Activated T-helper 2 cell treated with anti-CD3 and anti-CD28 coated beads, Interferon-gamma antibody, Interleukin-2, Interleukin-4, amounts not matched to agents 10 μg/mL and 5 μg/mL and 100 μg/mL, durations not matched to agents 14 hours and 24 hours and 36 hours (primary cell): ENCODE results near the gene PDCD4. TPM values are rescaled to one million over a fixed set of nuclear protein-coding genes. Genes with fewer than 3 reads are reported as not detected.

ENCODE experiments used
- DNase-seq: peaks from one replicate; pipeline ENCODE4 v3.0.0; 2021; ENCODE audit warnings: low spot score
- H3K27ac Mint-ChIP-seq: one replicate; pipeline ENCODE4 v1.8.0; 2021; ENCODE audit warnings: mixed read lengths
- H3K27me3 Mint-ChIP-seq: one replicate; pipeline ENCODE4 v1.8.0; 2021; ENCODE audit warnings: low read depth, mixed read lengths
- H3K36me3 Mint-ChIP-seq: one replicate; pipeline ENCODE4 v1.8.0; 2021; ENCODE audit warnings: low read depth, mixed read lengths
- H3K4me1 Mint-ChIP-seq: one replicate; pipeline ENCODE4 v1.8.0; 2021; ENCODE audit warnings: low read depth, mixed read lengths
- H3K4me3 Mint-ChIP-seq: one replicate; pipeline ENCODE4 v1.8.0; 2021; ENCODE audit warnings: low read depth, mild to moderate bottlenecking, moderate library complexity, mixed read lengths
- H3K9me3 Mint-ChIP-seq: one replicate; pipeline ENCODE4 v1.8.0; 2021; ENCODE audit warnings: mixed read lengths
- intact Hi-C: fragments of 100-400 bp; cut with micrococcal nuclease; formaldehyde crosslinking; loops from one replicate; pipeline ENCODE4 v1.15.1; 2023
- total RNA-seq: library from RNA; stranded (reverse); gene quantifications from 2 replicates; pipeline ENCODE4 v1.2.3, GENCODE V29; 2022

The PDCD4 gene
- total RNA-seq, 1 donor from 2014 or later, result 60.4 TPM

DNA sequence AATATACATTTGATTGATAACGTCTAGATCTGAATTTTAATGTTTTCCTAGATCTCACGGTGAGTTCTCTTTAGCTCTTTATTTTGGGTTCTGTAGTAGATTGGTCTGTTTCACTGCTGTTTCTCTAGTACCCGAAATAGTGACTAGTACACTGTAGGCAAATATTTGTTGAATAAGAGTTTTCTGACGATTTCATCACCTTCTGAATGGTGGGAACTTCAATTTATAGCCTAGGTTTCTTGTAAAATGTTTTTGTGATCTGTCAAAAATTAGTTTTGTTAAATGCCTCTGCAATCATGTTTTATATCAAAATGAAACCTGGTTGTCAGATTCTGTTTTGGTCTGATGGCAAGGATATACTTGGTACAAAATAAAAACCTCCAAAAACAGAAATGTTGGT lies 10.2 kb downstream of the PDCD4 start:
- peaks cover 68% of the 10 kb centered on the region for H3K36me3 Mint-ChIP-seq
- no peak for DNase-seq
- no peaks in the 10 kb centered on the region for H3K27me3 Mint-ChIP-seq
- H3K9me3 Mint-ChIP-seq, result no peaks in the 10 kb centered on the region
- intact Hi-C loops, result no loop called here
- no peak overlapping the region for H3K4me3 Mint-ChIP-seq
- peaks cover 30% of the 10 kb centered on the region for H3K4me1 Mint-ChIP-seq
- no peak overlapping the region for H3K27ac Mint-ChIP-seq

DNA sequence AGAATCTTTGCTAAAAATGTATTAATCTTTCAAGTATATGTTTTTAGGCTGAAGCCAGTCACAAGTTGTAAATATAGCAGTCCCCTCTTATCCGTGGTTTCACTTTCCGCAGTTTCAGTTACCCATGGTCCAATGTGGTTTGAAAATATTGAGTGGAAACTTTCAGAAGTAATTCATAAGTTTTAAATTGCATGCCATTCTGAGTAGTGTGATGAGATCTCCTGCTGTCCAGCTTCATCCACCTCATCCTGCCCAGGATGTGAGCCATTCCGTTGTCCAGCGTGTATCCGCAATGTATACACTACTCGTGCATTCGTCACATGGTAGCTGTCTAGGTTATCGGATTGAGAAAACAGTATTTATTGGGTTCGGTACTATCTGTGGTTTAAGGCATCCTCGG lies 12.2 kb downstream of the PDCD4 start:
- H3K27ac Mint-ChIP-seq, result peak overlapping the region; percentile 20
- intact Hi-C loops, result no loop called here
- peaks cover 61% of the 10 kb centered on the region for H3K36me3 Mint-ChIP-seq
- no peaks in the 10 kb centered on the region for H3K27me3 Mint-ChIP-seq
- H3K9me3 Mint-ChIP-seq, result no peaks in the 10 kb centered on the region
- peak overlapping the region; percentile 33 for H3K4me3 Mint-ChIP-seq
- no peak for DNase-seq
- H3K4me1 Mint-ChIP-seq, result peaks cover 29% of the 10 kb centered on the region

DNA sequence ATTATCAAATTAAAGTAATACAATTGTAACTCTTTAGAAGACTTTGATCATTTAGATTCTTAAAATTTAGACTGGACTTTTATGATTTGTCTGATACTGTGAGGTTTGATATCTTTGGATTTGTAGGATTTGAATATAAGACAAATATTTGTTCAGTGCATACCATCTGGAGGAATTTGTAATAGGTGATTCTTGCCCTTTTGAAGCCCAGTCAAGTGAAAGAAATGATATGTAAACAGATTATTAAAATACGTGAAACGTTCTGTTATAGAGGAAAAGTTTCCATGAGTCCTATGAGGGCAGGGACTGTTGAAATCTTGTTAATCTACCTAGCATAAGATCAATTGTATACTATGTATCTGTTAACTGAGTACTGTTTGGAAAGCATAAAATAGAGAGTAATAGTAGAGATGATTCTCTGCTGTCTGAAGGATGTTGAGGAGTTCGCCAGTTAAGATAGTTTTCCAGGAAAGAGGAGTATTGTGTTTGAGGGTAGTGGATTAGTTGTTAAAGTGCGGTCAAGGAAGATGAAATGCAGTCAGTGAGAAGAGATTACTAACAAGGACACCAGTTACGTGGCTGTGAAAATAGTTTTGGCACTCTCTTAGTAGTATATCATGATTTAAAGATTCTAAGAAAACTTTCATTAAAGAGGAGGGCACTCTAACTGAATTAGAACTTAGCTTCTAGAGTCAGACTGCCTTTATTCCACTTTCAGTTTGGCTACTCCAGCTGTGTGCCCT lies 14.4 kb downstream of the PDCD4 start:
- no peak for DNase-seq
- no peak overlapping the region for H3K27ac Mint-ChIP-seq
- peaks cover 67% of the 10 kb centered on the region for H3K36me3 Mint-ChIP-seq
- H3K4me1 Mint-ChIP-seq, result peaks cover 20% of the 10 kb centered on the region
- intact Hi-C loops, result no loop called here
- H3K27me3 Mint-ChIP-seq, result no peaks in the 10 kb centered on the region
- no peaks in the 10 kb centered on the region for H3K9me3 Mint-ChIP-seq
- no peak overlapping the region for H3K4me3 Mint-ChIP-seq

DNA sequence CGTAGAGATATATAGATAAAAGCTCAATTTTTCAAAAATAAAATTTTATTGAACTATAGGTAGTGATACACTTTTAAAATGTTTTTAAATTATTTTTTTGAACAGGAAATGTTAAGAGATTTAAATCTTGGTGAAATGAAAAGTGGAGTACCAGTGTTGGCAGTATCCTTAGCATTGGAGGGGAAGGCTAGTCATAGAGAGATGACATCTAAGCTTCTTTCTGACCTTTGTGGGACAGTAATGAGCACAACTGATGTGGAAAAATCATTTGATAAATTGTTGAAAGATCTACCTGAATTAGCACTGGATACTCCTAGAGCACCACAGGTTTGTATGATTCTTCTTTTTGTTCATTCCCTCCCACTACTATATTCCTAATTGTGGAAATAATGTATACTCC lies 15.8 kb downstream of the PDCD4 start:
- Mint-ChIP-seq H3K4me1 (peaks cover 19% of the 10 kb centered on the region), H3K27ac (no peak overlapping the region)

DNA sequence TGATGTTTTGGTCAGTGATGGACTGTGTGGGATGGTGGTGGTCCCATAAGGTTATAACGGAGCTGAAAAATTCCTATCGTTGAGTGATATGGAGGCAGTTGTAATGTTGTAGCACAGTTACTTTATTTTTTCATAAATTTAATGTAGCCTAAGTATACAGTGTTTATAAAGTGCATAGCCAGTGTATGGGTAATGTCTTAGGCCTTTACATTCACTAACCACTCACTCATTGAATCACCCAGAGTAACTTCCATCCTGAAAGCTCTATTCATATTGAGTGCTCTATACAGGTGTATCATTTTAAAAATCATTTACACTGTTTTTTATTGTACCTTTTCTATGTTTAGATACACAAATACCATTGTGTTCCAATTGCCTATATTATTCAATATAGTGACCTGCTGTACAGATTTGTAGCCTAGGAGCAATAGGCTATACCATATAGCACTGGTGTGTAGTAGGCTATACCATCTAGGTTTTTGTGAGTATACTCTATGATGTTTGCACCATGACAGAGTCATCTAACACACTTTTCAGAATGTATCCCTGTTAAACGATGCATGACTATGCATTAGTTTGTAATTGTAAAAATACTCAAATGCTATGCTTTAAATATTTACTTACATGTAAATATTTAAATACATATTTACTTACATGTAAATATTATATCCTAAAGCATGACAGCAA lies 21.0 kb downstream of the PDCD4 start:
- DNase-seq, result no peak
- Mint-ChIP-seq H3K4me1 (peaks cover 6% of the 10 kb centered on the region), H3K9me3 (no peaks in the 10 kb centered on the region), H3K36me3 (peaks cover 53% of the 10 kb centered on the region), H3K4me3 (no peak overlapping the region), H3K27me3 (no peaks in the 10 kb centered on the region), H3K27ac (no peak overlapping the region)
- intact Hi-C loops, result loop anchor here (1.0 to 5.0 kb wide), 3 partner anchors 90 to 282 kb away; no protein-coding TSS in a partner anchor

More for the DNA sequence above, 15.8 kb downstream of the PDCD4 start:
- H3K36me3 Mint-ChIP-seq, result peaks cover 58% of the 10 kb centered on the region
- no peak overlapping the region for H3K4me3 Mint-ChIP-seq
- intact Hi-C loops, result no loop called here
- no peak for DNase-seq
- H3K27me3 Mint-ChIP-seq, result no peaks in the 10 kb centered on the region
- H3K9me3 Mint-ChIP-seq, result no peaks in the 10 kb centered on the region

DNA sequence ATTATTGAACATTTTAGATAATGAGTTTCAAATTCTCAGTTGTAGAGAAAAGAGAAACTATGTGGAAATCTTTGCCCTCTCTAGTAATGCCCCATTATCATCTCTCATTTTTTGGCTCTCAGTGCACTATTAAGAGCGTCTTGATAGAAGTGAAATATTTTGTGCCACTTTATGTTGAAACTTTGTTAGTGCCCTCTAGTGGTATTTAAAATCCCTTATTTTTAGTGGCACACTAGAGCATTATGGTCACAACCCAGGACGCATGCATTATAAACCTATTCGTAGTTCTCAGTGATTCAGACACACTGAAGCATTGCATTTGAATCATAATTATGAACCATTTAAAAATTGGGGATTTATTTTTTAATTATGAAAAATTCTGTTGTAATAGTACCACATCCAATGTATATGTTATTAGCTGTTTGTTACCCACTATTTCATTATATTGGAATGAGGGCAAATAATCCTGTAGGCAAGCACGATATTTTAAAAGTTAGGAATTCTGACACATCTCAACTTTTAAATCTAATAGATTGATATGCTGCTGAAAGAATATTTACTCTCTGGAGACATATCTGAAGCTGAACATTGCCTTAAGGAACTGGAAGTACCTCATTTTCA lies 21.9 kb downstream of the PDCD4 start:
- Mint-ChIP-seq H3K4me1 (peaks cover 6% of the 10 kb centered on the region), H3K27ac (no peak overlapping the region), H3K27me3 (no peaks in the 10 kb centered on the region), H3K36me3 (peaks cover 59% of the 10 kb centered on the region), H3K4me3 (no peak overlapping the region), H3K9me3 (no peaks in the 10 kb centered on the region)
- DNase-seq, result no peak
- intact Hi-C loops, result loop anchor here (1.0 to 5.0 kb wide), 3 partner anchors 91 to 283 kb away; no protein-coding TSS in a partner anchor

DNA sequence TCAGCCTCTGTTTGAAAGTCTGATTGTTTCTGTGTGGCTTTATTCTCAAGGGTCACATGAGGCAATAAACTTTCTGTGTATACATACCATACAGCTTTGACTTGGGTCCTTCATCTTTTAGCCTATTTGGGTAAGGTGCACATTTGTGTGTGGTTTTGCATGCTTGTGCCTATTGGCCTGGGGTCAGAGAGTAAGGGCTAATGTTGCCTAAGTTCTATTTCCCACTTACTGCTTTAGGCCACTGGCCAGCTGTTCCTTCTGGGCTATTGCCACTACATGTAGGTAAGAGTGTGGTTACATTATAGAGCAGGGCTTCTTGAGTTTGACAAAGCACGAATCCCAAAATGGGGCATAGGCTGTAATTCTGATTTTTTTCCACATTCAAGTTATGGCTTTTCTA lies 25.5 kb downstream of the PDCD4 start:
- peaks cover 64% of the 10 kb centered on the region for H3K36me3 Mint-ChIP-seq

DNA sequence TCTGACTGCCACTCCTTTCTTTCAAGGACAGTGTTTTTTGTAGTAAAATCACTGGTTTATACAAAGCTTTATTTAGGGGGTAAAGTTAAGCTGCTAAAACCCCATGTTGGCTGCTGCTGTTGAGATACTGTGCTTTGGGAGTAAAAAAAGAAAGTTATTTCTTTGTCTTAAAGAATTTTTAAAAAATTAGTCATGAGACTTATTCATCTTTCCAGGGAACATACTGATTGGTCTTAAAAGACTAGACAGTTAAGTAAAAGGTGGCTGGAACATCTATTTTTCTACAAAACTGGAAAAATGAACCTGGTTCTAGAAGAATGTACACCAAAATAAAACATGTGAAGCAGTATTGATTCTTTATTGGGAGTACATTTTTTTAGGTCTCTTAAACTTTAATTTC lies 26.7 kb downstream of the PDCD4 start:
- no peaks in the 10 kb centered on the region for H3K27me3 Mint-ChIP-seq
- H3K9me3 Mint-ChIP-seq, result no peaks in the 10 kb centered on the region
- peaks cover 21% of the 10 kb centered on the region for H3K4me1 Mint-ChIP-seq
- intact Hi-C loops, result no loop called here
- no peak overlapping the region for H3K27ac Mint-ChIP-seq
- DNase-seq, result no peak
- H3K36me3 Mint-ChIP-seq, result peaks cover 65% of the 10 kb centered on the region
- H3K4me3 Mint-ChIP-seq, result no peak overlapping the region

More for the DNA sequence above, 25.5 kb downstream of the PDCD4 start:
- intact Hi-C loops, result no loop called here
- DNase-seq, result no peak
- Mint-ChIP-seq H3K4me1 (peaks cover 11% of the 10 kb centered on the region), H3K27me3 (no peaks in the 10 kb centered on the region), H3K4me3 (no peak overlapping the region), H3K9me3 (no peaks in the 10 kb centered on the region), H3K27ac (no peak overlapping the region)

DNA sequence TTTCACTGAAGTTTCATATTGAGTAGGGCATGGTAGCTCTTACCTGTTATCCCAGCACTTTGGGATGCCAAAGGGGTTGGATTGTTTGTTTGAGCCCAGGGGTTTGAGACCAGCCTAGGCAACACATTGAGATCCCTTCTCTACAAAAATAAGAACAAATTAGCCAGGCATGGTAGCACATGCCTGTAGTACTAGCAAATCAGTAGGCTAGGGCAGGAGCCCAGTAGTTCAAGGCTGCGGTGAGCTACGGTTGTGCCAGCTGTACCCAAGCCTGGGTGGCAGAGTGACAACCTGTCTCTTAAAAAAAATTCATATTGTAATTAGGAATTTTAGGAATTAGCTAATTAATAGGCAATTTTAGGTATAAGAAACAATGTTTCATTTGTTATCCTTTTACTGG lies 29.3 kb downstream of the PDCD4 start:
- peaks cover 55% of the 10 kb centered on the region for H3K36me3 Mint-ChIP-seq
- no peak overlapping the region for H3K4me3 Mint-ChIP-seq
- H3K27me3 Mint-ChIP-seq, result no peaks in the 10 kb centered on the region
- no peak overlapping the region for H3K27ac Mint-ChIP-seq
- peaks cover 20% of the 10 kb centered on the region for H3K4me1 Mint-ChIP-seq
- intact Hi-C loops, result no loop called here
- no peaks in the 10 kb centered on the region for H3K9me3 Mint-ChIP-seq
- no peak for DNase-seq

DNA sequence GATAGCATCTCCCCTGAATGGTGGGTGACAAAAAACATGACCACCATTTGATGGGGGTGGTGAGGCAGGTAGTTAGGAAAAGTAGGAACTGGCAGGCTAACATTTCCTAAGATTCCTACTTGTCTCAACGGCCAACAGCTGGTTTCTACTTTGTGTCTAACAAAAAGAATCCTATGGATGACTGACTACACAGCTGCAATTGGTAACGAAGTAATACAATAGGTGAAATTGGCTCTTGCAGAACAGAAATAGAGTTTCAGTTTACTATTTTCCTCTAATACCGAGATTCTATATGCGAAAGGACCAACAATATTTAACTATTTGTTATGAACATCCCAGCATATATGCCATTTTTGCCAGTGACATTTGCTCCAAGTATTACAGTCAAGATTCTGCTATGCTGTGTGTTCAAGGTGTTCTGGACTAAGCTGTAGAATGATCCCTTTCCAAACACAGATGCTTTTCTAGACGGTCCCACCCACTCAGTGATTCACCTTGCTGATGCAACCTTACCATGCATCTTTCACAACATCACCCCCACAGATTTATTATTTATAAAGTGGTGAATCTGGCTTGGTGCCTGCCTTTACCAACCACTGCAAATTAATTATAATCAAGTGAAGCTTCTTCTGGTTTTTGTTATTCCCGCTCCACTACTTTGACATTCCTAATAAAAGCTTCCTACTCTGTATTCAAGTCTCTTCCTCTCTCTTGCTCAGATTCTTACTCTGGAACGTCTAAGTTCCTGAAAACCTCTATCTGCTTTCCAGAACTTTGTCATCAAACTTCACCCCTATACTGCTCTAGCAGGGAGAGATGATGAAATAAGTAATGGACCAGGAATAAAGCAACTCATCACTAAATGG lies 30.5 kb downstream of the PDCD4 start:
- H3K27ac Mint-ChIP-seq, result no peak overlapping the region
- intact Hi-C loops, result loop anchor here (2.0 kb wide), 1 partner anchor 17 kb away; the partner anchor contains the start of genes BBIP1 and SHOC2
- peaks cover 20% of the 10 kb centered on the region for H3K4me1 Mint-ChIP-seq
- H3K9me3 Mint-ChIP-seq, result no peaks in the 10 kb centered on the region
- H3K4me3 Mint-ChIP-seq, result no peak overlapping the region
- DNase-seq, result no peak
- no peaks in the 10 kb centered on the region for H3K27me3 Mint-ChIP-seq
- peaks cover 49% of the 10 kb centered on the region for H3K36me3 Mint-ChIP-seq

DNA sequence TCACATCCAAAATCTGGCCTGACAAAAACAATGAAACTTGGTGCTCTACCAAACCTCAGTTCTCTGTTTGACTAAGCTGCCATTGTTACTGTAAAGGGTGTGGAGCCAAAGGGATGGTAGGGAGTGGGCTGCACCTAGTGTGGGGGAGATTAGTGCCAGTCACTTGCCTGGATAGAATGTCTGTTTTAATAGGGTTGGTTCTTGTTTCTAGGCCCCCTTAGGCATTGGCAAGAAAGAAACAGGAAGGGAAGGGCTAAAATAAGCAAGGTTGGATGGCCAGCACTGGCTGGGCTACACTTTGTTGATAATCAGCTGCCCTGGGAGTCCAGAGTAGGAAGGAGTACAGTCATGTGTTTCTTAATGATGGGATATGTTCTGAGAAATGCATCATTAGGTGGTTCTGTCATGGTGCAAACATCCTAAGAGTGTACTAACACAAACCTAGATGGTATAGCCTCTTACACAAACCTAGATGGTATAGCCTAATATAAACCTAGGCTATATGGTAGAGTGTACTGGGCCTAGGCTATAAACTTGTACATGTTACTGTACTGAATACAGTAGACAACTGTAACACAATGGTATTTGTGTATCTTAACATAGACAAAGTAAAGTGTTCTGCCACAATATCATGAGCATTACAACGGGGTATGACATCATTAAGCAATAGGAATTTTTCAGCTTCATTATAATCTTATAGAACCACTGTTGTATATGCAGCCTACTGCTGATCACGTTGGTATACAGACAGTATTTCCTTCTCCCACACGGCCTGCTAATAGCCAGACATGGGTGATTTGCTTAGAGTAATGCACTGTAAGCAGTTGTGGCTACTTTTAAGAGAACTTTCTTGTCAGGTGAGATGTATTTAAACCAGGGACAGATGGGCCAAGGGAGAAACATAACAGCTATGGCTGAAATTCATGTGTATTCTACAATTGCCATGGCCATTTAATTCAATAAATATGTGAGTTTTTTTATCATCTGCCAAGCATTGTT lies 31.9 kb downstream of the PDCD4 start:
- no peaks in the 10 kb centered on the region for H3K9me3 Mint-ChIP-seq
- H3K4me1 Mint-ChIP-seq, result peaks cover 22% of the 10 kb centered on the region
- peaks cover 40% of the 10 kb centered on the region for H3K36me3 Mint-ChIP-seq
- no peak overlapping the region for H3K4me3 Mint-ChIP-seq
- intact Hi-C loops, result loop anchor here (2.0 kb wide), 1 partner anchor 15 kb away; the partner anchor contains the start of genes BBIP1 and SHOC2
- H3K27me3 Mint-ChIP-seq, result no peaks in the 10 kb centered on the region
- DNase-seq, result no peak
- H3K27ac Mint-ChIP-seq, result peak overlapping the region; percentile 1
